GM12892 (cell line): ENCODE data around the gene DNPH1.

Source experiments
- DNase-seq: peaks from one replicate; pipeline ENCODE4 v3.0.0; 2011; ENCODE audit not compliant: insufficient read length
- FAIRE-seq: peaks from 2 replicates; lab custom pipeline; 2011; peaks lifted over from hg19 to GRCh38; lab: Jason Lieb, UNC
- POLR2A ChIP-seq: IDR thresholded peaks from 2 replicates; pipeline ENCODE4 v1.6.1; 2011; ENCODE audit warnings: low read depth, low read length, control low read depth
- POLR2AphosphoS5 ChIP-seq: IDR thresholded peaks from 2 replicates; pipeline ENCODE4 v1.6.1; 2011; ENCODE audit warnings: low read depth, low read length, control low read depth
- TAF1 ChIP-seq: IDR thresholded peaks from 2 replicates; pipeline ENCODE4 v1.6.1; 2011; ENCODE audit warnings: low read depth, mild to moderate bottlenecking, control low read depth, low read length, borderline replicate concordance

DNPH1 gene

DNA sequence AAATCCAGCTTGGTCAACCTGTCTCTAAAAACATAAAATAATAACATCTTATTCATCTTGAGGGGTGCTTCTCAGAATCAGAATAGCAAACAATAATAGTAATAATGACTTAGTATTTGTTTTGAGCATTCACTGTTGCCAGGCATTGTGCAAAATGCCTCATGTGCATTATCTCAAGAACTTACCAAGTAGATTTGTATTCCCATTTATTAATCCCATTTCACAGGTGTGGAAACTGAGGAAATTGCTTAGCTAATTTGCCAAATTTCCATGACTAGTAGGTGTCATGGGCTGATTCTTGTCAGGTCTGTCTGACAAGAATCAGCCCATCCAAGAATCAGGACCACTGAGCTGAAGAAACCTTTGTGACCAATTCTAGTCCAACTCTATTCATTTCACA lies 19.5 kb upstream of the DNPH1 start:
- TF ChIP-seq POLR2AphosphoS5 (no peak), TAF1 (no peak), POLR2A (no peak)
- FAIRE-seq (no peak), DNase-seq (no peak)

DNA sequence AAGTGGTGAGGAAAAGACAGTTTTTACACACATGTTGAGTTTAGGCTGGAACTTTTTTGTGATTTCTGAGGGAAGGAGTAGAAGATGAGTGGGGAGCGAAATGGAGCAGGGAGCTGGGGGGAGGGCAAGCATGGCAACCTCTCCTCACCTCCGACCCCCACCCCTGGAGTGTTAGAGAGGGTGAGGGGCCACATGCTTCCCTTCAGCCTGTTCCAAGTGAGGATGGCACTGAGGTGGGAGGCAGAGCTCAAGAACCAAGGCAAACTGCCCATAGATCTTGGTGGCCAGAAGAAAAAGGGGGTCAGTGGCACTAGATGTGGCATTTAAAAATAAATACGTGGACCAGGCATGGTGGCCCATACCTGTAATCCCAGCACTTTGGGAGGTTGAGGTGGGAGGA lies 18.8 kb upstream of the DNPH1 start:
- TF ChIP-seq POLR2AphosphoS5 (no peak), POLR2A (no peak), TAF1 (no peak)
- no peak for DNase-seq
- FAIRE-seq: no peak

- peak; percentile 99 for DNase-seq
- TF ChIP-seq POLR2AphosphoS5 (no peak), TAF1 (0 out of 2 replicates have a peak, but pooled peaks have one; percentile 12), POLR2A (no peak; the same call in 1 of the 2 replicates)
- peak; percentile 92 for FAIRE-seq
These were observed 18.1 kb upstream of the DNPH1 start for GRCh38 chr6:43247114-43247999.

GRCh38 chr6:43246301-43247113 lies 17.2 kb upstream of the DNPH1 start:
- no peak for FAIRE-seq
- DNase-seq: no peak
- no peak for TF ChIP-seq POLR2A
- no peak for TF ChIP-seq POLR2AphosphoS5
- no peak for TF ChIP-seq TAF1

DNA sequence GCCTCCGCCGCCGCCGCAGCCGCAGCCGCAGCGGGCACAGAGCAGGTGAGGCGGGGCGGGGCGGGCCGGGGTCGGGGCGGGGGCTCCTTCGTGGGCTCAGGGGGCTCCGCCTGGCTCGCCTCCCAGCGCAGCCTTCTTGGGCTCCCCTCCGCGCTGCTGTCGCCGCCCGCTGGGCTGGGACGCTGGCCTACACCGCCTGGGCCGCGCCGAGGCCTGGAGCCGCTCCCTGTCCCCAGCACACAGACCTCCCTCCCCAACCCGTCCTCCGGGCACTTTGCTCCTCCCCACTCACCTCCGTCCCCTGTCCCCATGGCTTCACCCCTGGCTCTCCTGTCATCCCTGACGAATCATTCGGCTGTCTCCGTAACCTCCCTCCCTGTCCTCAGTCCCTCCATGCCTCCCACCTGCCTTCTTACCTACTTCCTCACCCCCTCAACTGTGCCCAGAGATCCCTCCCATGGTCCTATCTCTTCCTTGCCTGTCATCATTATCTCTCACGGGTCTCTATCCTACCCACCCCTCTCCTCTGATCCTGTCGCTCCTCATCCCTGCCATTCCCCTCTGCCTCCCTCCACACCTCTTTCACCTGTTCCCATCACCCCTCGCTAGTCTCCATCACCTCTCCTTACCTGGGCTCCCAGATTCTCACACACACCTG lies 14.5 kb upstream of the DNPH1 start:
- TF ChIP-seq POLR2A: no peak
- no peak for TF ChIP-seq TAF1
- TF ChIP-seq POLR2AphosphoS5: no peak
- FAIRE-seq: no peak
- peak; percentile 17 for DNase-seq

DNA sequence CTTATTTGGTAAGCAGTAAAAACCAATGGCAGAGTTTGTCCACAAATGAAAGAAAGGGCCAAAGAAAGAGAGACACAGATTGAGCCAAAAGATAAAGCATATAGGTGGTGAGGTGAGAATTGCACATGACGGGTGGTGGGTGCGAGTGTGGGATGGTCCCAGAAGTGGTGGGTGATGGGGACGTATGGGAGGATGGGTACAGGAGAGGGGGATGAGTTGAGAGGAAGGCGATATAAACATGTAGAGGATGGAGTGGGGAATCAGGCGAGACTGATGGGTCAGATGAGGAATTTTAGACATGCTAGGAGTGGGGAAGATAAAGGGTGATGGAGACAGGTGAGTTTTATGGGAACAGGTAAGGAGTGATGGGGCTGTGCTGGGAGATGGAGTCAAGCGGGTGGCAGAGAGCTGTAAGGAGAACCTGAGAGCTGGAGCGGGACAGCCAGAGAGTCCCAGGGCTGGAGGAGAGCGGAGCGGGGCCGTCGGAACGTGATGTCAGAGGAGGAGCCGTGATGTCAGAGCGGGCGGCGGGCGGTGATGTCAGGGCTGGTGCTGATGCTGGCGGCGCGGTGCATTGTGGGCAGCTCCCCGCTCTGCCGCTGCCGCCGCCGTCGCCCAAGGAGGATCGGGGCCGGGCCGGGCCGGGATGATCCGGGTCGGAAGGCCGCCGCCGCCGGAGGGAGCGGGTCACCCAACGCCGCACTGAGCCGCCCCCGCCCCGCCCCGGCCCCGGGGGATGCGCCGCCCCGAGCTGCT lies 13.8 kb upstream of the DNPH1 start, which contains the start of gene TTBK1:
Gene TTBK1, plus strand, starts transcription at position 574 of the 756 bp plus-strand sequence. CDS start 3,180 bp downstream, outside the sequence.
- no peak for FAIRE-seq
- TF ChIP-seq POLR2AphosphoS5 (no peak), TAF1 (no peak), POLR2A (no peak)
- no peak for DNase-seq

- FAIRE-seq: no peak
- TF ChIP-seq TAF1: no peak
- no peak for TF ChIP-seq POLR2A
- no peak for TF ChIP-seq POLR2AphosphoS5
- no peak for DNase-seq
These were observed 12.2 kb upstream of the DNPH1 start for GRCh38 chr6:43241446-43241845.

- FAIRE-seq (no peak), DNase-seq (no peak)
- TF ChIP-seq POLR2A: no peak
- no peak for TF ChIP-seq POLR2AphosphoS5
- no peak for TF ChIP-seq TAF1
These were observed 11.7 kb upstream of the DNPH1 start for GRCh38 chr6:43240950-43241349.

DNA sequence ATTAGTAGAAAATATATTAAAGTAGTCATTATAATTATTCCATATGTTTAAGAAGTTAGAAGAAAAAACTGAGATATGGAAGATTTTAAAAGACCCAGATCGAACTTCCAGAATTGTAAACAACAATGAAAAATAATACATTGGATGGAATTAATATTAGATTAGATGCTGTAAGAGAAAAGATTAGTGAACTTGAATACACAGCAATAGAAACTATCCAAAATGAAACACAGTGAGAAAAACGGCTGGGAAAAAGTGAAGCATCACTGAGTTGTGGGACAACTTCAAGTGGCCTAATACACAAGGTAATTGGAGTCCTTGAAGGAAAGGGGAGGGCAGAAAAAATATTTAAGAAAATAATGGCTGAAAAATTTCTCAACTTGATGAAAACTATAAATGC lies 9.8 kb upstream of the DNPH1 start:
- TF ChIP-seq POLR2AphosphoS5 (no peak), TAF1 (no peak), POLR2A (no peak)
- FAIRE-seq: no peak
- no peak for DNase-seq

GRCh38 chr6:43235841-43236240 lies 6.6 kb upstream of the DNPH1 start:
- DNase-seq (no peak), FAIRE-seq (no peak)
- TF ChIP-seq POLR2A (no peak), POLR2AphosphoS5 (no peak), TAF1 (no peak)
